ENCODE results near the gene DSCAM. TPM values are rescaled to one million over a fixed set of nuclear protein-coding genes. Genes with fewer than 3 reads are reported as not detected.

The DSCAM gene
- total RNA-seq, 1 donor from 2014 or later: not detected

DNA sequence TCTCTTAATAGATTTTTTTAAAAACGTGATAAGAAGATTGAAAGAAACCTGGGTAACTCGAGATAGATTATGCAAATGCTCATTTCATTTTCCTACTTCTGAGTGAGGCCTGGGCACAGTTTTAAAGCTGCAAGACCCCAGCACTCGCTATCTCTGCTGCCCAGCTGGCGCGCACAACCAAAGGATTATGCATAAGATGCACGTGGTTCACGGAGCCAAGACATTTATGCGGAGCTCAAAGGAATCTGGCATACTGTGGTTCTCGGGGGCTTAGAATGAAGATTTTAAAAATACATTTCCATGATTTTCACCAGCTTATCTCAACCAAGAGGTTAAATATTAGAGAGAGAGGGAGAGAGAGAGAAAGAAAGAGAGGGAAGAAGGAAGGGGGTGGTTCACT is 210.9 kb downstream of the DSCAM start:
- intact Hi-C loops (cut with micrococcal nuclease): no loop called here
- no peak for TF ChIP-seq CTCF (IDR thresholded peaks at IDR 0.05; ENCODE audit: borderline replicate concordance)
- Histone ChIP-seq H3K4me1 (no peaks in the 10 kb centered on the region), H3K27me3 (ENCODE audit: low read depth) (peaks cover 22% of the 10 kb centered on the region), H3K36me3 (no peaks in the 10 kb centered on the region), H3K27ac (replicated peaks) (no peak overlapping the region), H3K9me3 (replicated peaks) (no peaks in the 10 kb centered on the region), H3K4me3 (no peak overlapping the region)
- no peak for DNase-seq

GRCh38 chr21:40635391-40635790 is 211.6 kb downstream of the DSCAM start:
- no peak overlapping the region for H3K4me3 ChIP-seq
- H3K4me1 ChIP-seq: no peaks in the 10 kb centered on the region
- no peaks in the 10 kb centered on the region for H3K9me3 ChIP-seq (replicated peaks)
- no peaks in the 10 kb centered on the region for H3K36me3 ChIP-seq
- no peak for TF ChIP-seq CTCF (IDR thresholded peaks at IDR 0.05; ENCODE audit: borderline replicate concordance)
- no peak overlapping the region for H3K27ac ChIP-seq (replicated peaks)
- intact Hi-C loops (cut with micrococcal nuclease): no loop called here
- no peak for DNase-seq
- peaks cover 17% of the 10 kb centered on the region for H3K27me3 ChIP-seq (ENCODE audit: low read depth)

- no peaks in the 10 kb centered on the region for H3K4me1 ChIP-seq
- intact Hi-C loops (cut with micrococcal nuclease): no loop called here
- no peaks in the 10 kb centered on the region for H3K36me3 ChIP-seq
- H3K27ac ChIP-seq (replicated peaks): no peak overlapping the region
- no peak overlapping the region for H3K4me3 ChIP-seq
- H3K9me3 ChIP-seq (replicated peaks): no peaks in the 10 kb centered on the region
- TF ChIP-seq CTCF (IDR thresholded peaks at IDR 0.05; ENCODE audit: borderline replicate concordance): no peak
- H3K27me3 ChIP-seq (ENCODE audit: low read depth): peaks cover 8% of the 10 kb centered on the region
- no peak for DNase-seq
These were observed 212.8 kb downstream of the DSCAM start for GRCh38 chr21:40634141-40634540.

- Histone ChIP-seq H3K36me3 (no peaks in the 10 kb centered on the region), H3K27ac (replicated peaks) (no peak overlapping the region), H3K4me1 (no peaks in the 10 kb centered on the region), H3K4me3 (no peak overlapping the region), H3K27me3 (ENCODE audit: low read depth) (no peaks in the 10 kb centered on the region), H3K9me3 (replicated peaks) (no peaks in the 10 kb centered on the region)
- DNase-seq: no peak
- intact Hi-C loops (cut with micrococcal nuclease): no loop called here
- no peak for TF ChIP-seq CTCF (IDR thresholded peaks at IDR 0.05; ENCODE audit: borderline replicate concordance)
These were observed 213.9 kb downstream of the DSCAM start for GRCh38 chr21:40633048-40633447.

GRCh38 chr21:40631211-40631610 is 215.7 kb downstream of the DSCAM start:
- Histone ChIP-seq H3K4me3 (no peak overlapping the region), H3K27me3 (ENCODE audit: low read depth) (no peaks in the 10 kb centered on the region), H3K36me3 (no peaks in the 10 kb centered on the region), H3K27ac (replicated peaks) (no peak overlapping the region), H3K9me3 (replicated peaks) (no peaks in the 10 kb centered on the region), H3K4me1 (no peaks in the 10 kb centered on the region)
- intact Hi-C loops (cut with micrococcal nuclease): no loop called here
- no peak for DNase-seq
- no peak for TF ChIP-seq CTCF (IDR thresholded peaks at IDR 0.05; ENCODE audit: borderline replicate concordance)

DNA sequence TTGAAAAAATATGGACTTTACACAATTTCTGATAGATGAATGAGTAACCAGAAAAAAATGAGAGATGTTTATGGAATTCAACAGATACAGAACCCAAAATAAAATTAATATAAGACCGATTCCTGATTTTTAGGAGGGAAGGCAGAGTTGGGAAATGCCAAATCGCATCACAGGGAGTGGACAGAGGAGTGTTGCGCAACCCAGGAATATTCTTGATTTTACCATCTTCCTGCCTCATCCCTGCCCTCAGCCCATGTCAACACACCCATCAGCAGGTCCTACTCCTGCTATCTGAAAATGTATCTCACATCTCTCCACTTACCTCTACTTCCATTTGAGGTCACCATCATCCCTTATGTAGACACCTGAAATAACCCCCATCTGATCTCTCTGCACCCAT is 221.0 kb downstream of the DSCAM start:
- peaks cover 5% of the 10 kb centered on the region for H3K27me3 ChIP-seq (ENCODE audit: low read depth)
- TF ChIP-seq CTCF (IDR thresholded peaks at IDR 0.05; ENCODE audit: borderline replicate concordance): no peak
- H3K9me3 ChIP-seq (replicated peaks): no peaks in the 10 kb centered on the region
- intact Hi-C loops (cut with micrococcal nuclease): no loop called here
- H3K4me1 ChIP-seq: no peaks in the 10 kb centered on the region
- no peak for DNase-seq
- H3K36me3 ChIP-seq: no peaks in the 10 kb centered on the region
- H3K4me3 ChIP-seq: no peak overlapping the region
- no peak overlapping the region for H3K27ac ChIP-seq (replicated peaks)

All from left ventricle myocardium inferior (tissue), 1 donor.